Esophagus squamous epithelium (tissue), 4 donors: ENCODE measurements around the gene PRRX2.
"Not testable (repeated sequence)": the region's sequence is repeated elsewhere in the genome, so short reads cannot be mapped to it uniquely, and the experiment has no call there.

Experiments used
- CTCF ChIP-seq, 6 experiments: fragments of 450-650 bp in 4 of 6; fragments of 200-600 bp in 2 of 6; sonication (generic) in 2 of 6; IDR thresholded peaks; one replicate each; pipeline ENCODE4 v1.5.1; 2016 to 2019; ENCODE audit warnings: antibody characterized with exemption in 6 of 6, mild to moderate bottlenecking in 4 of 6, moderate library complexity in 4 of 6
- POLR2A ChIP-seq, 4 donors: fragments of 450-650 bp; IDR thresholded peaks; one replicate each; pipeline ENCODE4 v1.6.1; 2017; ENCODE audit warnings: antibody characterized with exemption in 4 of 4, mild to moderate bottlenecking in 4 of 4, moderate library complexity in 3 of 4

- TF ChIP-seq CTCF, POLR2A (IDR thresholded peaks at IDR 0.05): not testable (repeated sequence)
Observed at GRCh38 chr9:129662239-129662638, 3.2 kb upstream of the PRRX2 start.
